WTC11 (cell line): ENCODE results near the gene ATP5MC2. TPM values are rescaled to one million over a fixed set of nuclear protein-coding genes. Genes with fewer than 3 reads are reported as not detected.

Source experiments
- total RNA-seq: library from RNA; stranded (reverse); gene quantifications from 3 replicates; pipeline ENCODE4 v1.2.3, GENCODE V29; 2021

Gene ATP5MC2
- total RNA-seq, 1 experiment from 2014 or later, result 411 TPM

Other genes with a start within 250 kb of the ATP5MC2 start
- gene PRR13, start 234.3 kb downstream of the ATP5MC2 start, total RNA-seq, result 150 to 187 TPM (median 155 TPM) in 3 replicates
- gene PCBP2, start 224.0 kb downstream of the ATP5MC2 start, total RNA-seq, result 981 to 1,004 TPM (median 984 TPM) in 3 replicates
- gene MAP3K12, start 176.6 kb downstream of the ATP5MC2 start, total RNA-seq, result 23.6 to 27.9 TPM (median 25.1 TPM) in 3 replicates
- gene TARBP2, start 174.8 kb downstream of the ATP5MC2 start, total RNA-seq, result 69.0 to 74.0 TPM (median 69.1 TPM) in 3 replicates
- 0.57 to 0.80 TPM (median 0.59 TPM) in 3 replicates for gene NPFF, start 168.6 kb downstream of the ATP5MC2 start, total RNA-seq
- gene ATF7, start 49.7 kb downstream of the ATP5MC2 start, total RNA-seq, result 16.3 to 20.3 TPM (median 19.7 TPM) in 3 replicates
- 21.2 to 28.2 TPM (median 27.0 TPM) in 3 replicates for gene CALCOCO1, start 51.4 kb upstream of the ATP5MC2 start, total RNA-seq
- gene CISTR, start 75.9 kb upstream of the ATP5MC2 start, total RNA-seq, result 0.81 TPM in 1 of 3 replicates, not detected in the others